HFF-Myc (cell line): ENCODE results near the gene MEI4.

Experiments used
- DNase-seq: peaks from one replicate; pipeline ENCODE4 v3.0.0-alpha.2; 2011; ENCODE audit warnings: low read depth; ENCODE audit errors: extremely low read depth
- H3K4me3 ChIP-seq: replicated peaks from 2 replicates; pipeline ENCODE4 v1.5.1; 2011; ENCODE audit warnings: low read depth, mild to moderate bottlenecking, control low read depth, low read length
- TF ChIP-seq, protein P1 (sequence below): IDR thresholded peaks from 2 replicates; pipeline ENCODE4 v1.5.1; 2012; ENCODE audit warnings: mild to moderate bottlenecking, low read depth, low read length, control low read depth; ENCODE audit errors: missing control alignments

MEI4 gene

DNA sequence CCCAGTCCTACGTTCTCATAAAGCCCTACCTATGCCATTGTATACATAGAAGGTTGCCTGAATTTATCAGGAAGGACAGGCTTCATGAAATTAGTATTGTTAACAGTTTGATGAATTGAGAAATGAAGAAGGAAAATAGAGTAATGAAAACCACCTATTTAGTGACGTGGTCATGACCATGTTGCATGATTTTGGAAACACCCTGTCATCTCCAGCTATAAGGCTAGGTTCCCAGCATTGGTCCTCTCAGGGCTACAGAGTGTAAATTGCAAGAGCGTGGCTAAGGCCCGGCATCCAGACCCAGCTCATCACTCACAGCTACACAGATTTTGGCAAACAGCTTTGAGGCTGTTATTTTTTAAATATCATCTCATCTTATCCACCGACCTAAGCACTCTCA lies 203.6 kb downstream of the MEI4 start:
- no peak for DNase-seq
- no peak overlapping the region for H3K4me3 ChIP-seq
- TF ChIP-seq, protein P1, sequence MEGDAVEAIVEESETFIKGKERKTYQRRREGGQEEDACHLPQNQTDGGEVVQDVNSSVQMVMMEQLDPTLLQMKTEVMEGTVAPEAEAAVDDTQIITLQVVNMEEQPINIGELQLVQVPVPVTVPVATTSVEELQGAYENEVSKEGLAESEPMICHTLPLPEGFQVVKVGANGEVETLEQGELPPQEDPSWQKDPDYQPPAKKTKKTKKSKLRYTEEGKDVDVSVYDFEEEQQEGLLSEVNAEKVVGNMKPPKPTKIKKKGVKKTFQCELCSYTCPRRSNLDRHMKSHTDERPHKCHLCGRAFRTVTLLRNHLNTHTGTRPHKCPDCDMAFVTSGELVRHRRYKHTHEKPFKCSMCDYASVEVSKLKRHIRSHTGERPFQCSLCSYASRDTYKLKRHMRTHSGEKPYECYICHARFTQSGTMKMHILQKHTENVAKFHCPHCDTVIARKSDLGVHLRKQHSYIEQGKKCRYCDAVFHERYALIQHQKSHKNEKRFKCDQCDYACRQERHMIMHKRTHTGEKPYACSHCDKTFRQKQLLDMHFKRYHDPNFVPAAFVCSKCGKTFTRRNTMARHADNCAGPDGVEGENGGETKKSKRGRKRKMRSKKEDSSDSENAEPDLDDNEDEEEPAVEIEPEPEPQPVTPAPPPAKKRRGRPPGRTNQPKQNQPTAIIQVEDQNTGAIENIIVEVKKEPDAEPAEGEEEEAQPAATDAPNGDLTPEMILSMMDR, result no peak

GRCh38 chr6:77857421-77857820 lies 204.6 kb downstream of the MEI4 start:
- DNase-seq, result no peak
- TF ChIP-seq, protein P1, result no peak
- no peak overlapping the region for H3K4me3 ChIP-seq

GRCh38 chr6:77876300-77876699 lies 223.5 kb downstream of the MEI4 start:
- DNase-seq, result no peak
- TF ChIP-seq, protein P1, result no peak

GRCh38 chr6:77879527-77879926 lies 226.7 kb downstream of the MEI4 start:
- no peak for DNase-seq
- H3K4me3 ChIP-seq, result no peak overlapping the region
- TF ChIP-seq, protein P1, result no peak

More at GRCh38 chr6:77876300-77876699, 223.5 kb downstream of the MEI4 start:
- no peak overlapping the region for H3K4me3 ChIP-seq

DNA sequence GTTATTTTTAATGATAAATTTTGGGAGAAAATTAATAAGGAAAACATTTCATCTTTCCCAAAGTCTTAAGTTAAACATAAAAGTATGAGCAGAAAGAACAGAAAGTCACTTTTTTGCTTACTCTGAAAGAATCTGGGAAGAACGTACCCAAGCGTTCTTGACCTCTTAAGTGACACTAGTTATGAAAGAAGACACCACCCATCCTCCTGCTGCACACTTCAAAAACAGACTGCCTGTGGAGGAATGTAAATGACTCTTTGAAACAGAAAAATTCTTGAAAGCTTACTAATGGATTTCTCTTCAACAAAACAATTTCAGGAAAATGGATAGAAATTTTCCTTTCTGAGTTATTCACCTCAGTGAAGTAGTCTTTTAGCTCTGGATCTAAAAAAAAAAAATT lies 227.7 kb downstream of the MEI4 start:
- TF ChIP-seq, protein P1, result no peak
- DNase-seq, result no peak
- no peak overlapping the region for H3K4me3 ChIP-seq

DNA sequence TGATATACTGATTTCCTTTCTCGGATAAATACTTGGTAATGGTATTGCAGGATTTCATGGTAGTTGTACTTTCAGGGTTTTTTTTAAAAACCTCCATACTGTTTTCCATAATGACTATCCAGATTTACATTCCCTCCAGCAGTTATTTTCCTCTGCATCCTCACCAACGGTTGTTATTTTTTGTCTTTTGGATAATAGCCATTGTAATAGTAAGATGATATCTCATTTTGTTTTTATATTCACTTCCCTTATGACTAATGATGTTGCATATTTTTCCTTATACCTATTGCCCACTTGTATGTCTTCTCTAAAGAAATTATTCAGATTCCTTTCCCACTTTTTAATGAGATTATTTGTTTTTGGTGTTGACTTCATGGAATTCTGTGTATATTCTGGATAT lies 231.0 kb downstream of the MEI4 start:
- H3K4me3 ChIP-seq, result no peak overlapping the region
- no peak for DNase-seq
- TF ChIP-seq, protein P1, result no peak

DNA sequence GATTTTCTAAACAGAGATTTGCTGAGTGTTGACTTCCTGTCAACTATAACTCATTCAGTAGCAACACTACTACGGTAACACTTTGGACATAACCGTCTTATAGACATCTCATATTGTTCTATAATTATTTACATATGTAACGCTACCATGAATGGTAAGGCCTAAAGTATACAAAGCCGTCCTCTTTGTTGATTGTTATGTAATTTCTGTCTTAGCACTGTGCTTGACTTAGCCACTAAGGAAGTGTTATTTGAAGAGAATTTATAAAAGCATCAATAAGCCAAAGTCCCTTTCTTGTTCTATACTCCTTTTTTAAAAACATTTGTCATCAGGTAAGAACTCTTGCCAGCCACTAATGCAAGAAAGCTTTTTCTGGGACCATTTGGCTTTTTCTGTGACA lies 240.6 kb downstream of the MEI4 start:
- TF ChIP-seq, protein P1, result no peak
- no peak for DNase-seq
- no peak overlapping the region for H3K4me3 ChIP-seq
